ENCODE measurements around the gene TMEM258. TPM values are rescaled to one million over a fixed set of nuclear protein-coding genes. Genes with fewer than 3 reads are reported as not detected.

Gene TMEM258
- total RNA-seq, 1 donor from 2014 or later, result 47.9 TPM

DNA sequence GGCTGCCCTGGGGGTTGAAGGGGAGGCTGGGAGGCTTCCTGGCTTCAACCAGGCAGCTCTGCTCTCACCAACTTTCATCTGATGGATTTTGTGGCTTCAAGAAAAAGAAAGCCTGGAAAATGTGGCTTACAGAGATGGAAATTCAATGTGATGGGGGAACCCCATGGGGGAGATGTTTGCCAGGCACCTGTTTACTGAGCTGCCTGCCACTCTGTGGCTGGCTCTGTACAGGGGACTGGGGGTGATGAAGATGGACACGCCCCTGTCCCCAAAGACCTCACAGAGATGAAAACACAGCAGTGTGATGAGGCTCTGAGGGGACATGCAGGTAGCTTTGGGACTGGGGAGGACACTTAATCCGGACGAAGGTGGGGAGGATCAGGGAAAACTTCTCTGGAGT, 10.1 kb downstream of the TMEM258 start:
- TF ChIP-seq POLR2A (IDR thresholded peaks at IDR 0.05) (no peak), POLR2AphosphoS5 (IDR thresholded peaks at IDR 0.05; ENCODE audit: insufficient read depth in 1 of 2, low read depth in 1 of 2) (no peak)
- TF ChIP-seq, protein P1, sequence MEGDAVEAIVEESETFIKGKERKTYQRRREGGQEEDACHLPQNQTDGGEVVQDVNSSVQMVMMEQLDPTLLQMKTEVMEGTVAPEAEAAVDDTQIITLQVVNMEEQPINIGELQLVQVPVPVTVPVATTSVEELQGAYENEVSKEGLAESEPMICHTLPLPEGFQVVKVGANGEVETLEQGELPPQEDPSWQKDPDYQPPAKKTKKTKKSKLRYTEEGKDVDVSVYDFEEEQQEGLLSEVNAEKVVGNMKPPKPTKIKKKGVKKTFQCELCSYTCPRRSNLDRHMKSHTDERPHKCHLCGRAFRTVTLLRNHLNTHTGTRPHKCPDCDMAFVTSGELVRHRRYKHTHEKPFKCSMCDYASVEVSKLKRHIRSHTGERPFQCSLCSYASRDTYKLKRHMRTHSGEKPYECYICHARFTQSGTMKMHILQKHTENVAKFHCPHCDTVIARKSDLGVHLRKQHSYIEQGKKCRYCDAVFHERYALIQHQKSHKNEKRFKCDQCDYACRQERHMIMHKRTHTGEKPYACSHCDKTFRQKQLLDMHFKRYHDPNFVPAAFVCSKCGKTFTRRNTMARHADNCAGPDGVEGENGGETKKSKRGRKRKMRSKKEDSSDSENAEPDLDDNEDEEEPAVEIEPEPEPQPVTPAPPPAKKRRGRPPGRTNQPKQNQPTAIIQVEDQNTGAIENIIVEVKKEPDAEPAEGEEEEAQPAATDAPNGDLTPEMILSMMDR (IDR thresholded peaks at IDR 0.05), result no peak
- H3K27me3 ChIP-seq, result no peaks in the 10 kb centered on the region
- no peak for DNase-seq (ENCODE audit: extremely low spot score in 2 of 2)
- H3K9me3 ChIP-seq, result no peaks in the 10 kb centered on the region
- peaks cover 0 to 22% of the 10 kb centered on the region in 2 donors for H3K36me3 ChIP-seq
- H3K4me1 ChIP-seq, result peaks cover 6% of the 10 kb centered on the region
- intact Hi-C loops (cut with DNase I), result no loop called here
- H3K4me3 ChIP-seq, result no peak overlapping the region
- no peak overlapping the region for H3K27ac ChIP-seq

DNA sequence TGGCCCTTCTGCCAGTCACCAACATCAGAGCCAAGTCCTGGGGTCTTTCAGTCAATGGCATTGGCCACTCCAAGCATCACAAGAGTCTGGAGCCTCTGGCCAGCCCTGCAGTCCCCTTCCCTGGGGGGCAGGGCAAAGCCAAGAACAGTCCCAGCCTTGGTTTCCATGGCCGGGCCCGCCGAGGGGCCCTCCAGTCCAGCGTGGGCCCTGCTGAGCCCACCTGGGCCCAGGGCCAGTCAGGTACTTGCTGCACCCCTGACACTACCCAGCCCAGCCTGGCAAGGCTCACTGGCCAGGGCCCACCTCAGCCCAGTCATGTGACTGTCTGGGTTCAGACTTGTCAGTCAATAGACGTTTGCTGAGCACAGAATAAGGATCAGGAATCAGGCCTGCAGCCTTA, 10.8 kb downstream of the TMEM258 start:
- no peak overlapping the region for H3K4me3 ChIP-seq
- intact Hi-C loops (cut with DNase I), result no loop called here

DNA sequence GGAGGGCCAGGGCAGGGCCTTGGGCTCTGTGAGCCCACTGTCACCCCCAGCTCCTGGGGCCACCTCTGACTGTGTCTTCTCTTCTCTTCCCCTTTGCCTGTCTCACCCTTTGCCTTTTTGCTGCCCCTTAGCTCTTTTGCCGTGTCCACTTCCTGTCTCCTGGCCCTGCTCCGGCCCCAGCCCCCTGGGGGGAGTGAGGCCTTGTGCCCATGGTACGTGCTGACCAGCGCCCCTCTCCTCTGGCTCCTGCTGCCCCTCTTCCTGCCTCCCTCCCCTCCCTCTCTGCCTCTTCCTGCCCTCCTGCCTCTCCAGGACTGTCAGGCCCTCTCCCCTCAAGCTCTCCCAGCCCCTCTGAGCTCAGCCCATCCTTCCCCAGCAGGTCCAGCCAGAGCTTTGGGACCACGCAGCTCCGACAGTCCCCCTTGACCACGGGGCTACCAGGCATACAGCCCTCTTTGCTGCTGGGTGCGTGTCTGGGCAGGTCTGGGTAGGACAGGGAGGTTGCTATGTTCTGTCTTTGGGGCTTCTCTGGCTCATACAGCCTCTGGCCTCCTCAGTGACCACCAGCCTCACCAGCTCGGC, 11.7 kb downstream of the TMEM258 start:
- Histone ChIP-seq H3K4me3 (no peak overlapping the region), H3K4me1 (peaks cover 10% of the 10 kb centered on the region), H3K9me3 (no peaks in the 10 kb centered on the region), H3K27me3 (no peaks in the 10 kb centered on the region), H3K36me3 (peaks cover 0 to 7% of the 10 kb centered on the region in 2 donors), H3K27ac (no peak overlapping the region)
- intact Hi-C loops (cut with DNase I), result no loop called here
- TF ChIP-seq, protein P1 (IDR thresholded peaks at IDR 0.05), result no peak
- TF ChIP-seq POLR2AphosphoS5 (IDR thresholded peaks at IDR 0.05; ENCODE audit: insufficient read depth in 1 of 2, low read depth in 1 of 2) (no peak), POLR2A (IDR thresholded peaks at IDR 0.05) (no peak)
- DNase-seq (ENCODE audit: extremely low spot score in 2 of 2), result no peak

More for the DNA sequence above, 10.8 kb downstream of the TMEM258 start:
- H3K27me3 ChIP-seq, result no peaks in the 10 kb centered on the region
- no peak overlapping the region for H3K27ac ChIP-seq
- no peak for TF ChIP-seq POLR2AphosphoS5 (IDR thresholded peaks at IDR 0.05; ENCODE audit: insufficient read depth in 1 of 2, low read depth in 1 of 2)
- TF ChIP-seq POLR2A (IDR thresholded peaks at IDR 0.05), result no peak
- TF ChIP-seq, protein P1 (IDR thresholded peaks at IDR 0.05), result no peak
- peaks cover 0 to 15% of the 10 kb centered on the region in 2 donors for H3K36me3 ChIP-seq
- DNase-seq (ENCODE audit: extremely low spot score in 2 of 2), result no peak
- H3K4me1 ChIP-seq, result peaks cover 10% of the 10 kb centered on the region
- H3K9me3 ChIP-seq, result no peaks in the 10 kb centered on the region

DNA sequence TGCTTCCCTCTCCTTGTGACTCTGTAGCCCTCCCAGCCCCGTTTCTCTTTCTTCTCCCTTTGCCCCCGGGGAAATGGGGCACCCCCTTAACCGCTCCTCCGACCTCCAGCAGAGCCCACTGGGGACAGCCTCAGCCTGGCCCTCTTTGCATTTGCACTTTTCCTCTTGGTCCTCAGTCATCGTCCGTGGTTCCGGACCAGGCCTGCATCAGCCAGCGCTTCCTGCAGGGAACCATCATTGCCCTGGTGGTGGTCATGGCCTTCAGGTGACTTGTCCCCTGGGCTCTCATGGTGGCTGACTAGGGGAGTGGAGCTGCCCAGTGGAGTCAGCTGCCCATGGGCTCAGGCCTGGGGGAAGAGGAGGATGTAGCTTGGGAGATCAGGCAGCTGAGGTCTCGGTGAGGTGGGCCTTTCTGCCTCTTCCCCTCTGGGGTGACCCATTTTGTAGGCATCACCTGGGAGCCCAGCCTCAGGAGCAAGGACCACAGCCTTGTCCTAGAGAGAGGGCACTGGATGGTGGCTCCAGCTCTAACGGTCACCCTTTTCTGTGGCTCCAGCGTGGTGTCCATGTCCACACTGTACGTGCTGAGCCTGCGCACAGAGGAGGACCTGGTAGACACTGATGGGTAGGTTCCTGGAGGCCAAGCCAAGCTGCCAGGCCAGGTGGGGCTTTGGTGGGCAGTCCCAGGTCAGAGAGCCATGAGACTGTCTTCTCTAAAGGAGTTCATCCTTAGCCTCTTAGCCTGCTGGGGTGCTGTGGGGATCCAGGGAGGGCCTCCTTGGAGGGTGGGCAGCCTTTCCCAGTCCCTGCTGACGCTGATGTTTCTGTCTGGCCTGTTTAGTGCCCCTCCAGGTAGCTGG, 12.5 kb downstream of the TMEM258 start:
- no peaks in the 10 kb centered on the region for H3K9me3 ChIP-seq
- no peak overlapping the region for H3K4me3 ChIP-seq
- peaks cover 10% of the 10 kb centered on the region for H3K4me1 ChIP-seq
- H3K36me3 ChIP-seq, result peaks cover 0 to 7% of the 10 kb centered on the region in 2 donors
- intact Hi-C loops (cut with DNase I), result no loop called here
- no peaks in the 10 kb centered on the region for H3K27me3 ChIP-seq
- TF ChIP-seq, protein P1 (IDR thresholded peaks at IDR 0.05), result no peak
- TF ChIP-seq POLR2AphosphoS5 (IDR thresholded peaks at IDR 0.05; ENCODE audit: insufficient read depth in 1 of 2, low read depth in 1 of 2) (no peak), POLR2A (IDR thresholded peaks at IDR 0.05) (no peak)
- H3K27ac ChIP-seq, result no peak overlapping the region
- DNase-seq (ENCODE audit: extremely low spot score in 2 of 2), result no peak
